H1 (cell line): Measurements from ENCODE around the gene LRRC28. TPM values are rescaled to one million over a fixed set of nuclear protein-coding genes. Genes with fewer than 3 reads are reported as not detected.

Experiments
- CTCF ChIA-PET: fragments of 300-600 bp; sonication (Branson Sonifier 250); formaldehyde crosslinking; loops from one replicate; lab custom pipeline; 2021; ENCODE audit not compliant: partially characterized antibody; lab: Charles Lee
- POLR2A ChIA-PET: fragments of 300-600 bp; sonication (Branson Sonifier 250); formaldehyde crosslinking; loops from one replicate; lab custom pipeline; 2021; ENCODE audit warnings: inconsistent platforms; ENCODE audit not compliant: partially characterized antibody; lab: Charles Lee
- DNase-seq, 2 experiments: peaks; one replicate each; pipeline versions ENCODE4 v3.0.0 to v3.0.0-alpha.2; 2010 to 2022; ENCODE audit warnings: low spot score in 2 of 2, low read depth in 1 of 2, mixed read lengths in 1 of 2
- FAIRE-seq: peaks from 2 replicates; lab custom pipeline; 2011; peaks lifted over from hg19 to GRCh38; lab: Jason Lieb, UNC
- H2AFZ ChIP-seq: 2 replicates; pipeline ENCODE4 v1.8.1; 2012; ENCODE audit warnings: low read length, inconsistent platforms
- H2AK5ac ChIP-seq: 2 replicates; pipeline ENCODE4 v1.6.1; 2013; ENCODE audit warnings: low read depth, low read length
- H2BK120ac ChIP-seq: replicated peaks from 2 replicates; pipeline ENCODE3; 2013; ENCODE audit warnings: low read depth, low read length, inconsistent platforms
- H2BK12ac ChIP-seq: 2 replicates; pipeline ENCODE4 v1.6.1; 2013; ENCODE audit warnings: low read depth, low read length
- H2BK15ac ChIP-seq: 2 replicates; pipeline ENCODE4 v1.6.1; 2013; ENCODE audit warnings: low read length
- H2BK20ac ChIP-seq: 2 replicates; pipeline ENCODE4 v1.6.1; 2013; ENCODE audit warnings: low read length
- H2BK5ac ChIP-seq: 2 replicates; pipeline ENCODE4 v1.6.1; 2013; ENCODE audit warnings: low read depth, low read length
- H3K14ac ChIP-seq: 2 replicates; pipeline ENCODE4 v1.6.1; 2013; ENCODE audit warnings: inconsistent platforms; ENCODE audit not compliant: insufficient read length
- H3K18ac ChIP-seq: 2 replicates; pipeline ENCODE4 v1.6.1; 2013; ENCODE audit warnings: low read length; ENCODE audit errors: extremely low read depth
- H3K23ac ChIP-seq: 2 replicates; pipeline ENCODE4 v1.6.1; 2013; ENCODE audit warnings: inconsistent platforms; ENCODE audit not compliant: insufficient read length
- H3K23me2 ChIP-seq: 2 replicates; pipeline ENCODE4 v1.6.1; 2013; ENCODE audit warnings: low read depth, low read length
- H3K27ac ChIP-seq: 2 replicates; pipeline ENCODE4 v1.6.1; 2011; ENCODE audit warnings: low read depth, low read length, inconsistent platforms
- H3K27me3 ChIP-seq, 4 experiments: replicated peaks in 1 of 4; 1 replicate in 1 of 4; 2 replicates in 3 of 4; pipeline versions ENCODE4 v1.6.1 to v1.8.1; 2011 to 2013; ENCODE audit warnings: low read length in 3 of 4, mild to moderate bottlenecking in 3 of 4, inconsistent platforms in 2 of 4, mixed read lengths in 2 of 4, moderate library complexity in 1 of 4; ENCODE audit not compliant: control insufficient read depth in 3 of 4, insufficient read depth in 3 of 4; ENCODE audit errors: extremely low read depth in 1 of 4
- H3K36me3 ChIP-seq, 4 experiments: 2 replicates each; pipeline versions ENCODE4 v1.6.1 to v1.8.1; 2011 to 2013; ENCODE audit warnings: mild to moderate bottlenecking in 4 of 4, low read length in 3 of 4, moderate library complexity in 2 of 4, control low read depth in 1 of 4, inconsistent platforms in 1 of 4; ENCODE audit not compliant: insufficient read depth in 4 of 4, control insufficient read depth in 2 of 4
- H3K4ac ChIP-seq: replicated peaks from 2 replicates; pipeline ENCODE3; 2013; ENCODE audit warnings: low read length, low read depth, mixed read lengths, inconsistent platforms; ENCODE audit not compliant: insufficient read length
- H3K4me1 ChIP-seq, 4 experiments: replicated peaks in 1 of 4; 1 replicate in 1 of 4; 2 replicates in 3 of 4; pipeline versions ENCODE4 v1.6.1 to v1.8.1; 2011 to 2013; ENCODE audit warnings: low read length in 3 of 4, inconsistent platforms in 2 of 4, mixed read lengths in 1 of 4; ENCODE audit not compliant: insufficient read depth in 4 of 4, control insufficient read depth in 3 of 4
- H3K4me2 ChIP-seq, 2 experiments: 2 replicates each; pipeline versions ENCODE4 v1.6.1 to v1.8.1; 2011 to 2013; ENCODE audit warnings: low read depth in 2 of 2, low read length in 2 of 2, control low read depth in 1 of 2, inconsistent platforms in 1 of 2, mild to moderate bottlenecking in 1 of 2; ENCODE audit not compliant: insufficient read depth in 1 of 2
- H3K4me3 ChIP-seq, 4 experiments: fragments of 200-600, 300-600 bp in 1 of 4; sonication (generic), shearing (Covaris generic), sonication (Bioruptor Twin) in 1 of 4; 2 replicates each; pipeline versions ENCODE4 v1.5.1 to v1.8.1; 2011 to 2016; ENCODE audit warnings: low read length in 4 of 4, low read depth in 3 of 4, control low read depth in 2 of 4, inconsistent platforms in 2 of 4, mild to moderate bottlenecking in 2 of 4, mixed read lengths in 1 of 4, moderate library complexity in 1 of 4; ENCODE audit not compliant: insufficient read depth in 2 of 4; ENCODE audit errors: extremely low read depth in 1 of 4
- H3K56ac ChIP-seq: replicated peaks from 2 replicates; pipeline ENCODE3; 2013; ENCODE audit warnings: low read depth, mild to moderate bottlenecking, mixed read lengths, low read length, inconsistent platforms; ENCODE audit not compliant: insufficient read length
- H3K79me1 ChIP-seq: 2 replicates; pipeline ENCODE4 v1.6.1; 2013; ENCODE audit warnings: low read depth, low read length, control low read depth
- H3K79me2 ChIP-seq, 2 experiments: 2 replicates each; pipeline versions ENCODE4 v1.6.1 to v1.8.1; 2012 to 2013; ENCODE audit warnings: low read length in 2 of 2, mild to moderate bottlenecking in 2 of 2, inconsistent platforms in 1 of 2; ENCODE audit not compliant: insufficient read depth in 2 of 2, control insufficient read depth in 1 of 2
- H3K9ac ChIP-seq, 4 experiments: replicated peaks in 1 of 4; 1 replicate in 1 of 4; 2 replicates in 3 of 4; pipeline versions ENCODE4 v1.6.1 to v1.8.1; 2011 to 2013; ENCODE audit warnings: low read depth in 3 of 4, low read length in 3 of 4, control low read depth in 2 of 4, mild to moderate bottlenecking in 2 of 4, moderate library complexity in 2 of 4, inconsistent platforms in 1 of 4; ENCODE audit errors: extremely low read depth in 1 of 4
- H3K9me3 ChIP-seq, 2 experiments: 2 replicates each; pipeline versions ENCODE4 v1.6.1 to v1.8.1; 2012 to 2013; ENCODE audit warnings: mild to moderate bottlenecking in 2 of 2, moderate library complexity in 2 of 2, control low read depth in 1 of 2, inconsistent platforms in 1 of 2, low read depth in 1 of 2, low read length in 1 of 2, mixed read lengths in 1 of 2; ENCODE audit not compliant: insufficient read depth in 2 of 2
- H4K20me1 ChIP-seq, 2 experiments: replicated peaks in 1 of 2; 2 replicates each; pipeline versions ENCODE3 to v1.8.1; 2011 to 2013; ENCODE audit warnings: inconsistent platforms in 2 of 2, low read length in 2 of 2, mild to moderate bottlenecking in 1 of 2; ENCODE audit not compliant: insufficient read depth in 2 of 2, control insufficient read depth in 1 of 2
- H4K5ac ChIP-seq: 2 replicates; pipeline ENCODE4 v1.6.1; 2013; ENCODE audit warnings: low read length, low read depth, mixed read lengths, inconsistent platforms; ENCODE audit not compliant: insufficient read length
- H4K8ac ChIP-seq: 2 replicates; pipeline ENCODE4 v1.8.0; 2013; ENCODE audit warnings: mild to moderate bottlenecking, moderate library complexity, low read length, inconsistent platforms; ENCODE audit not compliant: insufficient read depth; ENCODE audit errors: extremely low read depth
- H4K91ac ChIP-seq: replicated peaks from 2 replicates; pipeline ENCODE3; 2013; ENCODE audit warnings: low read length, mixed read lengths, inconsistent platforms; ENCODE audit not compliant: insufficient read length
- BCL11A ChIP-seq, 2 experiments: IDR thresholded peaks; one replicate each; pipeline ENCODE4 v1.6.1; 2011; ENCODE audit warnings: low read depth in 2 of 2, low read length in 2 of 2, mild to moderate bottlenecking in 2 of 2
- BRCA1 ChIP-seq: IDR thresholded peaks from 2 replicates; pipeline ENCODE4 v1.6.1; 2012; ENCODE audit warnings: low read depth, low read length, improper control_type of control experiment
- CTCF ChIP-seq, 3 experiments: IDR thresholded peaks; 1 replicate in 2 of 3; 2 replicates in 1 of 3; pipeline versions ENCODE4 v1.5.1 to v1.6.1; 2011; ENCODE audit warnings: low read length in 3 of 3, mild to moderate bottlenecking in 3 of 3, inconsistent platforms in 2 of 3, low read depth in 1 of 3, moderate library complexity in 1 of 3; ENCODE audit not compliant: insufficient read depth in 1 of 3; ENCODE audit errors: control extremely low read depth in 1 of 3
- HDAC2 ChIP-seq, 2 experiments: fragments of 300-600 bp in 1 of 2; sonication (generic) in 1 of 2; IDR thresholded peaks; 2 replicates each; pipeline ENCODE4 v1.6.1; 2011 to 2012; ENCODE audit warnings: low read depth in 2 of 2, low read length in 2 of 2, mild to moderate bottlenecking in 2 of 2, moderate library complexity in 2 of 2, borderline replicate concordance in 1 of 2, inconsistent platforms in 1 of 2
- JUND ChIP-seq: IDR thresholded peaks from 2 replicates; pipeline ENCODE4 v1.6.1; 2011; ENCODE audit warnings: mild to moderate bottlenecking, improper control_type of control experiment, low read length
- KDM1A ChIP-seq: fragments of 200-600, 300-600 bp; sonication (generic); IDR thresholded peaks from 2 replicates; pipeline ENCODE4 v1.7.1; 2016; ENCODE audit warnings: mild to moderate bottlenecking, low read length, borderline replicate concordance
- MAX ChIP-seq: IDR thresholded peaks from 2 replicates; pipeline ENCODE4 v1.6.1; 2012; ENCODE audit warnings: inconsistent platforms
- PHF8 ChIP-seq: fragments of 200-600 bp; sonication (generic); conservative IDR thresholded peaks from 2 replicates; pipeline ENCODE4 v1.7.1; 2012; ENCODE audit warnings: low read depth, mild to moderate bottlenecking, inconsistent platforms, low read length, moderate library complexity
- SP4 ChIP-seq: IDR thresholded peaks from 2 replicates; pipeline ENCODE4 v1.6.1; 2012; ENCODE audit warnings: low read length, inconsistent platforms
- SRF ChIP-seq: IDR thresholded peaks from 2 replicates; pipeline ENCODE4 v1.6.1; 2011; ENCODE audit warnings: mild to moderate bottlenecking, low read depth, low read length, moderate library complexity
- WGBS, 2 experiments: shearing (Covaris generic) in 1 of 2; methylation state at CpG; one replicate each; pipeline versions ENCODE4 v1.1.6 to v1.1.7; 2013 to 2015; ENCODE audit warnings: low lambda C conversion rate in 2 of 2, mixed read lengths in 2 of 2, inconsistent platforms in 1 of 2, low coverage in 1 of 2, missing lambda C conversion rate in 1 of 2; ENCODE audit not compliant: insufficient replicate concordance in 2 of 2, insufficient coverage in 1 of 2, insufficient read length in 1 of 2; ENCODE audit errors: extremely low coverage in 1 of 2, missing lambda C conversion rate in 1 of 2; 5-methylcytosine and 5-hydroxymethylcytosine counted together
- polyA plus RNA-seq, 7 experiments: library from polyadenylated mRNA; depleted of rRNA in 3 of 7; stranded (reverse) in 5 of 7; unstranded in 2 of 7; fragments of >200 nt in 5 of 7; fragments of 200-250 nt in 2 of 7; gene quantifications; 1 replicate in 5 of 7; 2 replicates in 1 of 7; 4 replicates in 1 of 7; pipeline versions ENCODE4 v1.2.1 to v1.2.3, GENCODE V29; 2011 to 2013; ENCODE audit warnings: missing spikeins in 2 of 7, mixed read lengths in 2 of 7
- total RNA-seq: library from RNA; stranded (reverse); fragmentation: NEBNext Ultra II Directional; extraction: Animal tissue kit (Norgen Biotek cat#: 25700); gene quantifications from 2 replicates; pipeline ENCODE4 v1.2.1, GENCODE V29; 2021

LRRC28 gene
- total and polyA plus RNA-seq, 2 of the 8 experiments (the other 6 are each of a cell fraction or from before 2014, with no cell fraction given), result 20.2 to 23.3 TPM

GRCh38 chr15:99239545-99240198 lies 11.6 kb upstream of the LRRC28 start:
- no peak overlapping the region for H4K8ac ChIP-seq
- DNase-seq (no peak), FAIRE-seq (no peak)
- H2BK12ac ChIP-seq, result no peak overlapping the region
- H2BK120ac ChIP-seq, result no peak overlapping the region
- H3K4ac ChIP-seq, result no peak overlapping the region
- no peak overlapping the region for H3K4me3 ChIP-seq
- ChIA-PET CTCF (interaction anchor here (1.4 kb wide), 1 partner anchor 26 kb away, joined by 3 read pairs; no protein-coding TSS in a partner anchor), POLR2A (no interaction called here)
- H4K5ac ChIP-seq, result no peak overlapping the region
- no peaks in the 10 kb centered on the region for H4K20me1 ChIP-seq
- no peak overlapping the region for H3K14ac ChIP-seq
- no peaks in the 10 kb centered on the region for H3K9me3 ChIP-seq
- H2BK20ac ChIP-seq, result no peak overlapping the region
- H3K36me3 ChIP-seq, result peaks cover 0 to 3% (median 0%) of the 10 kb centered on the region in 4 experiments; a peak in 2 of 8 replicates
- H3K56ac ChIP-seq, result no peak overlapping the region
- H2BK5ac ChIP-seq, result no peak overlapping the region
- H2AK5ac ChIP-seq, result no peak overlapping the region
- no peak overlapping the region for H2AFZ ChIP-seq
- H3K27me3 ChIP-seq, result no peaks in the 10 kb centered on the region
- WGBS, 2 experiments, result 86% methylated on average over 1 of the region's 1 CpG; no CpG with 5 or more reads in 1 of the 2 experiments
- H4K91ac ChIP-seq, result no peak overlapping the region
- no peak overlapping the region for H3K23ac ChIP-seq
- no peaks in the 10 kb centered on the region for H3K4me1 ChIP-seq
- no peak overlapping the region for H3K9ac ChIP-seq
- H3K18ac ChIP-seq, result no peak overlapping the region
- H3K79me2 ChIP-seq, result peaks cover 0 to 2% of the 10 kb centered on the region in 2 experiments; a peak in 1 of 4 replicates
- H3K27ac ChIP-seq, result no peak overlapping the region
- no peaks in the 10 kb centered on the region for H3K79me1 ChIP-seq
- H3K4me2 ChIP-seq, result no peak overlapping the region
- H2BK15ac ChIP-seq, result no peak overlapping the region
- H3K23me2 ChIP-seq, result no peaks in the 10 kb centered on the region
- TF ChIP-seq HDAC2 (IDR thresholded peaks at IDR 0.05; ENCODE audit: borderline replicate concordance in 1 of 2, low read depth in 2 of 2, low read length in 2 of 2) (no peak), BRCA1 (no peak), SRF (no peak), PHF8 (no peak), MAX (no peak), BCL11A (IDR thresholded peaks at IDR 0.05; ENCODE audit: low read depth in 2 of 2, low read length in 2 of 2) (no peak), JUND (no peak), KDM1A (no peak), SP4 (no peak), CTCF (IDR thresholded peaks at IDR 0.05; ENCODE audit: control extremely low read depth in 1 of 3, insufficient read depth in 1 of 3, low read depth in 1 of 3, low read length in 3 of 3) (no peak)
